ENCODE results near the gene RAB5IF. TPM values are rescaled to one million over a fixed set of nuclear protein-coding genes. Genes with fewer than 3 reads are reported as not detected.

Gene RAB5IF
- total and polyA plus RNA-seq, 2 of the 13 experiments (the other 11 are each of a cell fraction or from before 2014, with no cell fraction given), result 261 to 305 TPM

- TF ChIP-seq SSRP1 (CRISPR knock-in tag; IDR thresholded peaks at IDR 0.05) (0 out of 2 replicates have a peak, but pooled peaks have one; percentile 16), FOXK2 (IDR thresholded peaks at IDR 0.05) (peak; percentile 54), CREM (IDR thresholded peaks at IDR 0.05) (peak; percentile 59; the same call in 1 of the 2 replicates), CREM (CRISPR knock-in tag; IDR thresholded peaks at IDR 0.05) (no peak), HNF4A (CRISPR knock-in tag; IDR thresholded peaks at IDR 0.05) (peak; percentile 84), RXRB (CRISPR knock-in tag; IDR thresholded peaks at IDR 0.05; ENCODE audit: borderline replicate concordance) (peak; percentile 61)
Measured at GRCh38 chr20:36623444-36623843, 17.9 kb downstream of the RAB5IF start (continued).

GRCh38 chr20:36624068-36624943 is 18.7 kb downstream of the RAB5IF start:
- ATAC-seq, result peak; percentile 94
- H2AFZ ChIP-seq (ENCODE audit: low read length), result peak overlapping the region; percentile 88
- CTCF ChIA-PET (ENCODE audit: low intra/inter-chr PET ratio, low total read pairs), result no interaction called here
- TF ChIP-seq BORCS8-MEF2B (CRISPR knock-in tag; IDR thresholded peaks at IDR 0.05) (no peak), MXI1 (IDR thresholded peaks at IDR 0.05; ENCODE audit: borderline replicate concordance, low read depth, low read length) (peak; percentile 34; the same call in 1 of the 3 replicates), NFKBIZ (CRISPR knock-in tag; IDR thresholded peaks at IDR 0.05) (no peak), ZNF766 (CRISPR knock-in tag; IDR thresholded peaks at IDR 0.05; ENCODE audit: borderline replicate concordance) (no peak), ARNTL (CRISPR knock-in tag; IDR thresholded peaks at IDR 0.05) (no peak), SRF (IDR thresholded peaks at IDR 0.05; ENCODE audit: low read depth, low read length) (no peak), CENPT (CRISPR knock-in tag; IDR thresholded peaks at IDR 0.05; ENCODE audit: low read depth) (no peak), ZBTB26 (CRISPR knock-in tag; IDR thresholded peaks at IDR 0.05; ENCODE audit: borderline replicate concordance) (0 out of 2 replicates have a peak, but pooled peaks have one; percentile 26), SAP130 (CRISPR knock-in tag; IDR thresholded peaks at IDR 0.05; ENCODE audit: low read depth) (peak; percentile 69), RBAK (CRISPR knock-in tag; IDR thresholded peaks at IDR 0.05) (0 out of 2 replicates have a peak, but pooled peaks have one; percentile 56), SMC3 (IDR thresholded peaks at IDR 0.05; ENCODE audit: low read length) (no peak), HIVEP1 (CRISPR knock-in tag; IDR thresholded peaks at IDR 0.05) (0 out of 2 replicates have a peak, but pooled peaks have one; percentile 42), POLR2AphosphoS5 (IDR thresholded peaks at IDR 0.05; ENCODE audit: low read depth, low read length) (no peak), ZNF441 (CRISPR knock-in tag; IDR thresholded peaks at IDR 0.05; ENCODE audit: borderline replicate concordance) (0 out of 2 replicates have a peak, but pooled peaks have one; percentile 4), ZNF724P (CRISPR knock-in tag; IDR thresholded peaks at IDR 0.05; ENCODE audit: borderline replicate concordance) (no peak), ZNF770 (CRISPR knock-in tag; IDR thresholded peaks at IDR 0.05) (no peak)

More at GRCh38 chr20:36624068-36624943, 18.7 kb downstream of the RAB5IF start:
- intact Hi-C loops (cut with micrococcal nuclease; ENCODE audit: unreplicated experiment), result no loop called here
- peak overlapping the region; percentile 18 for H3K27ac ChIP-seq (ENCODE audit: extremely low read length, insufficient read depth, low read length)
- TSS peak; percentile 44 for BruUV-seq (replicated peaks)
- H3K4me3 ChIP-seq (replicated peaks in 1 of 3; ENCODE audit: insufficient read depth in 1 of 3, low read depth in 2 of 3, low read length in 3 of 3), result peak overlapping the region; percentile 4 to 42 (median 20); a peak in 3 of 6 replicates
- H3K36me3 ChIP-seq (replicated peaks in 1 of 2; ENCODE audit: control insufficient read depth in 1 of 2, insufficient read depth in 2 of 2, low read length in 2 of 2), result no peaks in the 10 kb centered on the region
- WGBS (ENCODE audit: low lambda C conversion rate), result 21% methylated on average over 14 of the region's 14 CpGs
- in situ Hi-C loops (cut with HindIII; ENCODE audit: extremely low pct_ligation_motif_present, low pct_unique_long_range_greater_than_20kb), result no loop called here
- peaks cover 37% of the 10 kb centered on the region for H3K4me1 ChIP-seq (ENCODE audit: insufficient read depth, low read length)
- no peaks in the 10 kb centered on the region for H3K79me2 ChIP-seq (ENCODE audit: insufficient read depth, low read length)
- H3K9ac ChIP-seq (ENCODE audit: insufficient read depth, low read depth, low read length), result peak overlapping the region; percentile 48
- POLR2A ChIA-PET, result interaction anchor here (0.6 to 4.5 kb wide), 10 partner anchors 8 to 49 kb away, joined by 3 to 52 read pairs (median 6); partner anchors contain the start of genes RAB5IF and SLA2
- no peaks in the 10 kb centered on the region for H3K9me3 ChIP-seq (ENCODE audit: low read length)
- no peaks in the 10 kb centered on the region for H3K27me3 ChIP-seq (ENCODE audit: control insufficient read depth in 1 of 2, insufficient read depth in 2 of 2, low read length in 2 of 2)
- DNase-seq (ENCODE audit: low spot score), result peak; percentile 49
- peak; percentile 81 for FAIRE-seq
- peak overlapping the region; percentile 75 for H3K4me2 ChIP-seq (ENCODE audit: low read depth, low read length)
- H4K20me1 ChIP-seq (ENCODE audit: insufficient read depth, low read length), result no peaks in the 10 kb centered on the region

Data from HepG2 (cell line).